ENCODE results near the gene RBM6. TPM values are rescaled to one million over a fixed set of nuclear protein-coding genes. Genes with fewer than 3 reads are reported as not detected.

Gene RBM6
- total RNA-seq, 1 experiment from 2014 or later, result 58.3 TPM

DNA sequence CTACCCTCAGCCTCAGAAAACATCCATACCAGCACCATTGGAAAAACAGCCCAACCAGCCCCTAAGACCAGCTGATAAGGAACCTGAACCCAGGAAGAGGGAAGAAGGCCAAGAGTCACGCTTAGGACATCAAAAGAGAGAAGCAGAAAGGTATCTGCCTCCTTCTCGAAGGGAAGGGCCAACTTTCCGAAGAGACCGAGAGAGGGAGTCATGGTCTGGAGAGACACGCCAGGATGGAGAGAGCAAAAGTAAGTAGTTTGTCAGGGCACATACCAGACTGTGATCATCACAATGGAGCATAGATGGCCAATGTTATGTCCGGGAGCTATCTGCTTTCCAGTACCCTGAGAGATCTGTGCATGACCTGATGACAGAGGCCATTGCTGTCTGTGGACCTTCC lies 117.8 kb downstream of the RBM6 start:
- Histone ChIP-seq H3K4me1 (ENCODE audit: control insufficient read depth in 1 of 2, insufficient read depth in 2 of 2, low read length in 2 of 2) (no peaks in the 10 kb centered on the region), H3K79me2 (ENCODE audit: insufficient read depth, low read length) (no peaks in the 10 kb centered on the region), H2AFZ (ENCODE audit: low read depth, low read length, poor library complexity, severe bottlenecking) (no peak overlapping the region), H3K9ac (ENCODE audit: low read length) (no peak overlapping the region), H3K36me3 (ENCODE audit: control insufficient read depth in 1 of 2, insufficient read depth in 2 of 2, low read length in 2 of 2) (peaks cover 26 to 31% of the 10 kb centered on the region in 2 experiments), H3K27me3 (ENCODE audit: insufficient read depth, low read length) (no peaks in the 10 kb centered on the region), H3K4me3 (replicated peaks in 1 of 2; ENCODE audit: low read depth in 1 of 2, low read length in 2 of 2) (no peak overlapping the region), H3K9me2 (ENCODE audit: insufficient read depth) (no peaks in the 10 kb centered on the region), H3K27ac (ENCODE audit: low read depth, low read length) (no peak overlapping the region), H4K20me1 (ENCODE audit: insufficient read depth) (no peaks in the 10 kb centered on the region), H3K9me3 (ENCODE audit: control insufficient read depth in 1 of 2, insufficient read depth in 1 of 2, low read depth in 1 of 2, low read length in 2 of 2) (no peaks in the 10 kb centered on the region), H3K4me2 (ENCODE audit: low read length) (no peak overlapping the region)
- ATAC-seq, result no peak
- ChIA-PET CTCF (no interaction called here), RAD21 (ENCODE audit: low non-redundant PET in 1 of 2, low total read pairs in 2 of 2, uncharacterized antibody in 2 of 2, unreplicated experiment in 2 of 2) (no interaction called here), POLR2A (no interaction called here)
- no peak for DNase-seq (ENCODE audit: low read depth, low spot score)
- no TSS peak for BruUV-seq (replicated peaks)
- intact Hi-C loops (cut with micrococcal nuclease), result no loop called here
- TF ChIP-seq ZFX (IDR thresholded peaks at IDR 0.05) (no peak), POLR2A (IDR thresholded peaks at IDR 0.05; ENCODE audit: borderline replicate concordance, extremely low read depth, insufficient read depth, insufficient read length) (no peak), YY1 (IDR thresholded peaks at IDR 0.05; ENCODE audit: extremely low read depth, insufficient replicate concordance, low read depth, low read length) (no peak), RAD21 (IDR thresholded peaks at IDR 0.05; ENCODE audit: low read depth) (no peak), SRF (IDR thresholded peaks at IDR 0.05; ENCODE audit: low read depth) (no peak), ZNF274 (IDR thresholded peaks at IDR 0.05; ENCODE audit: low read depth, low read length) (no peak), TCF7L2 (IDR thresholded peaks at IDR 0.05; ENCODE audit: borderline replicate concordance, extremely low read depth, insufficient read depth, insufficient read length) (no peak), POLR2AphosphoS5 (IDR thresholded peaks at IDR 0.05; ENCODE audit: low read depth, low read length) (no peak), CEBPB (IDR thresholded peaks at IDR 0.05; ENCODE audit: low read depth) (no peak), JUND (IDR thresholded peaks at IDR 0.05) (no peak), EZH2 (IDR thresholded peaks at IDR 0.05) (no peak), CBX3 (IDR thresholded peaks at IDR 0.05; ENCODE audit: low read depth) (no peak), SIN3A (IDR thresholded peaks at IDR 0.05; ENCODE audit: low read depth) (no peak), SP1 (IDR thresholded peaks at IDR 0.05; ENCODE audit: low read depth) (no peak), FOSL1 (IDR thresholded peaks at IDR 0.05; ENCODE audit: low read depth) (no peak)
- TF ChIP-seq, protein P1, sequence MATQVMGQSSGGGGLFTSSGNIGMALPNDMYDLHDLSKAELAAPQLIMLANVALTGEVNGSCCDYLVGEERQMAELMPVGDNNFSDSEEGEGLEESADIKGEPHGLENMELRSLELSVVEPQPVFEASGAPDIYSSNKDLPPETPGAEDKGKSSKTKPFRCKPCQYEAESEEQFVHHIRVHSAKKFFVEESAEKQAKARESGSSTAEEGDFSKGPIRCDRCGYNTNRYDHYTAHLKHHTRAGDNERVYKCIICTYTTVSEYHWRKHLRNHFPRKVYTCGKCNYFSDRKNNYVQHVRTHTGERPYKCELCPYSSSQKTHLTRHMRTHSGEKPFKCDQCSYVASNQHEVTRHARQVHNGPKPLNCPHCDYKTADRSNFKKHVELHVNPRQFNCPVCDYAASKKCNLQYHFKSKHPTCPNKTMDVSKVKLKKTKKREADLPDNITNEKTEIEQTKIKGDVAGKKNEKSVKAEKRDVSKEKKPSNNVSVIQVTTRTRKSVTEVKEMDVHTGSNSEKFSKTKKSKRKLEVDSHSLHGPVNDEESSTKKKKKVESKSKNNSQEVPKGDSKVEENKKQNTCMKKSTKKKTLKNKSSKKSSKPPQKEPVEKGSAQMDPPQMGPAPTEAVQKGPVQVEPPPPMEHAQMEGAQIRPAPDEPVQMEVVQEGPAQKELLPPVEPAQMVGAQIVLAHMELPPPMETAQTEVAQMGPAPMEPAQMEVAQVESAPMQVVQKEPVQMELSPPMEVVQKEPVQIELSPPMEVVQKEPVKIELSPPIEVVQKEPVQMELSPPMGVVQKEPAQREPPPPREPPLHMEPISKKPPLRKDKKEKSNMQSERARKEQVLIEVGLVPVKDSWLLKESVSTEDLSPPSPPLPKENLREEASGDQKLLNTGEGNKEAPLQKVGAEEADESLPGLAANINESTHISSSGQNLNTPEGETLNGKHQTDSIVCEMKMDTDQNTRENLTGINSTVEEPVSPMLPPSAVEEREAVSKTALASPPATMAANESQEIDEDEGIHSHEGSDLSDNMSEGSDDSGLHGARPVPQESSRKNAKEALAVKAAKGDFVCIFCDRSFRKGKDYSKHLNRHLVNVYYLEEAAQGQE (IDR thresholded peaks at IDR 0.05; ENCODE audit: low read depth), result no peak
- TF ChIP-seq, protein P2, sequence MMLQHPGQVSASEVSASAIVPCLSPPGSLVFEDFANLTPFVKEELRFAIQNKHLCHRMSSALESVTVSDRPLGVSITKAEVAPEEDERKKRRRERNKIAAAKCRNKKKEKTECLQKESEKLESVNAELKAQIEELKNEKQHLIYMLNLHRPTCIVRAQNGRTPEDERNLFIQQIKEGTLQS (IDR thresholded peaks at IDR 0.05), result no peak
- TF ChIP-seq, protein P3, sequence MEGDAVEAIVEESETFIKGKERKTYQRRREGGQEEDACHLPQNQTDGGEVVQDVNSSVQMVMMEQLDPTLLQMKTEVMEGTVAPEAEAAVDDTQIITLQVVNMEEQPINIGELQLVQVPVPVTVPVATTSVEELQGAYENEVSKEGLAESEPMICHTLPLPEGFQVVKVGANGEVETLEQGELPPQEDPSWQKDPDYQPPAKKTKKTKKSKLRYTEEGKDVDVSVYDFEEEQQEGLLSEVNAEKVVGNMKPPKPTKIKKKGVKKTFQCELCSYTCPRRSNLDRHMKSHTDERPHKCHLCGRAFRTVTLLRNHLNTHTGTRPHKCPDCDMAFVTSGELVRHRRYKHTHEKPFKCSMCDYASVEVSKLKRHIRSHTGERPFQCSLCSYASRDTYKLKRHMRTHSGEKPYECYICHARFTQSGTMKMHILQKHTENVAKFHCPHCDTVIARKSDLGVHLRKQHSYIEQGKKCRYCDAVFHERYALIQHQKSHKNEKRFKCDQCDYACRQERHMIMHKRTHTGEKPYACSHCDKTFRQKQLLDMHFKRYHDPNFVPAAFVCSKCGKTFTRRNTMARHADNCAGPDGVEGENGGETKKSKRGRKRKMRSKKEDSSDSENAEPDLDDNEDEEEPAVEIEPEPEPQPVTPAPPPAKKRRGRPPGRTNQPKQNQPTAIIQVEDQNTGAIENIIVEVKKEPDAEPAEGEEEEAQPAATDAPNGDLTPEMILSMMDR (IDR thresholded peaks at IDR 0.05 in 2 of 3, conservative IDR thresholded peaks at IDR 0.05 in 1 of 3; ENCODE audit: borderline replicate concordance in 1 of 3, insufficient read depth in 1 of 3, low read depth in 2 of 3, low read length in 2 of 3), result no peak
